HG03457 (cell line): ENCODE measurements around the gene PIGC.
"Not testable (repeated sequence)": the region's sequence is repeated elsewhere in the genome, so short reads cannot be mapped to it uniquely, and the experiment has no call there.

Experiments used
- ATAC-seq: cut with Tn5 transposase; IDR thresholded peaks from one replicate; pipeline ENCODE4 v1.9.1; 2021; ENCODE audit warnings: moderate number of reproducible peaks; ENCODE audit not compliant: unreplicated experiment

Gene PIGC

GRCh38 chr1:172467446-172467845 lies 23.6 kb upstream of the PIGC start:
- no peak for ATAC-seq

GRCh38 chr1:172466795-172467407 lies 23.0 kb upstream of the PIGC start:
- ATAC-seq, result no peak

GRCh38 chr1:172465617-172466016 lies 21.7 kb upstream of the PIGC start:
- ATAC-seq, result no peak

- no peak for ATAC-seq
Measured at GRCh38 chr1:172460887-172461315, 17.0 kb upstream of the PIGC start.

GRCh38 chr1:172460177-172460576 lies 16.3 kb upstream of the PIGC start:
- no peak for ATAC-seq

GRCh38 chr1:172457479-172458130 lies 13.7 kb upstream of the PIGC start:
- no peak for ATAC-seq

- no peak for ATAC-seq
Measured at GRCh38 chr1:172456344-172456769, 12.5 kb upstream of the PIGC start.

GRCh38 chr1:172455451-172455850 lies 11.6 kb upstream of the PIGC start:
- no peak for ATAC-seq

GRCh38 chr1:172453607-172454006 lies 9.7 kb upstream of the PIGC start:
- ATAC-seq, result no peak

- ATAC-seq, result no peak
Measured at GRCh38 chr1:172453153-172453545, 9.3 kb upstream of the PIGC start.

- ATAC-seq, result no peak
Measured at GRCh38 chr1:172452536-172453152, 8.8 kb upstream of the PIGC start.

GRCh38 chr1:172451002-172451443 lies 7.2 kb upstream of the PIGC start:
- no peak for ATAC-seq

GRCh38 chr1:172450524-172450885 lies 6.6 kb upstream of the PIGC start:
- ATAC-seq, result no peak

GRCh38 chr1:172449585-172450523 lies 6.0 kb upstream of the PIGC start:
- ATAC-seq, result peak; percentile 76

- ATAC-seq, result no peak
Measured at GRCh38 chr1:172448995-172449584, 5.2 kb upstream of the PIGC start.

GRCh38 chr1:172447641-172448040 lies 3.8 kb upstream of the PIGC start:
- no peak for ATAC-seq

- no peak for ATAC-seq
Measured at GRCh38 chr1:172446547-172446946, 2.7 kb upstream of the PIGC start.

- no peak for ATAC-seq
Measured at GRCh38 chr1:172442843-172443565, 865 bp downstream of the PIGC start.

- ATAC-seq, result no peak
Measured at GRCh38 chr1:172442404-172442803, 1.5 kb downstream of the PIGC start.

GRCh38 chr1:172437183-172437582 lies 6.7 kb downstream of the PIGC start:
- ATAC-seq, result not testable (repeated sequence)
